GM21367 (cell line): Measurements from ENCODE around the gene ZBTB20.

ENCODE experiments used
- ATAC-seq: cut with Tn5 transposase; IDR thresholded peaks from one replicate; pipeline ENCODE4 v1.9.1; 2021; ENCODE audit not compliant: unreplicated experiment

The ZBTB20 gene

DNA sequence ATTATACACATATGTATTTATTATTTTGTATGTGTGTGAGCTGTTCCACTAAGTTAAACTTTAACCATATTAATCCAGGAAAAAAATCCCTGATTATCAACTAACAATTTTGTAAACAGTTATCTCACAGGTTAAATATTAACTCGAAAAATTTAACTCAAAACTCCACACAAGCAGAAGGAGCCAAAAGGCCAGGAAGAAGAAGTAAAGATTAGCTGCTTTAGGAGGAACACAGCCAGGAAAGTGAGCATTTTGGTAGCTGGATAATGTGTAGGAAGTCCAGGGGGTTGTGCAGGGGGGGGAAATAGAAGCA, 428.2 kb downstream of the ZBTB20 start:
- no peak for ATAC-seq

- no peak for ATAC-seq
These were observed 428.8 kb downstream of the ZBTB20 start for GRCh38 chr3:114718071-114718897.

- ATAC-seq: no peak
These were observed 430.2 kb downstream of the ZBTB20 start for GRCh38 chr3:114716916-114717315.

- no peak for ATAC-seq
These were observed 431.0 kb downstream of the ZBTB20 start for GRCh38 chr3:114716126-114716525.

DNA sequence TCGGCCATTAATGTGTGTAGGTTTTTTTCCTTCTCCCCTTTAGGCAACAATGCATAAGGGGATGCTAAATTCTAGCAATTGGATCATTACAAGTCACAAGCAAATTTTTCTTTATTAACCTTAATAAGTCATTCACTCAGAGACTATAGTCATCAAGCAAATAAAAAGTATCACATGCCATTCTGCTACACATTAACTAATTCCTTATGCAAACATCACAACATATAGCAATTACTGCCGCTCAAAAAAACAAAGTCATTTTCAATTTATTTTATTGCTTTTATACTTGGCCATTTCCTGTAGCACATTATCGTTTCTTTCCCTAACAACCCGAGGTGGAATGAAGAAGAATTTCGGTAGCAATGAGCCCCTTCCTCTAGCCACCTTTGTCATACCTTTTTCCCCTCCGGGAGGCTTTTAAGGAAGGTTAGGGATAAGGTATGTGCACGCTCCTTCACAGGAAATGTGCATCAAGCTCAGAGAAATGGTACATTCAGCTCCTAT, 432.1 kb downstream of the ZBTB20 start:
- ATAC-seq: no peak

DNA sequence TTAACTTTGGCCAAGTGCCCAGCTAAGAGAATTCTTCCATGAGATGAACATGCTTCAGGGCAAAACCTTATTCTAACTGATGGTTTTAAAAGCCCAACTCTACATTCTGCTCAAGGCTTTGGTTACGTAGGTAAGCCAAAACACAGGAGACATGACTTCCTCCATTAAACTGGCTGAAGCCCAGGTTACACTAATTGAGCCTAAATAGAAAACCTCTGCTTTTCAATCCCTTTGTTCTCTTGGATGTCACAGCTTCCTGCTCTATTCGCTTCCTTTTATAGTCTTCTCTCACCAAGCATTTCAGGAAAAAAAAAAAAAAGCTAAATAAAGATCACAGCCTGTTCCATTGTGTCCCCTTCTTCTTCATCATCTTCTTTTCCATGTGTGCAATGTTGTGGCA, 432.9 kb downstream of the ZBTB20 start:
- ATAC-seq: no peak

DNA sequence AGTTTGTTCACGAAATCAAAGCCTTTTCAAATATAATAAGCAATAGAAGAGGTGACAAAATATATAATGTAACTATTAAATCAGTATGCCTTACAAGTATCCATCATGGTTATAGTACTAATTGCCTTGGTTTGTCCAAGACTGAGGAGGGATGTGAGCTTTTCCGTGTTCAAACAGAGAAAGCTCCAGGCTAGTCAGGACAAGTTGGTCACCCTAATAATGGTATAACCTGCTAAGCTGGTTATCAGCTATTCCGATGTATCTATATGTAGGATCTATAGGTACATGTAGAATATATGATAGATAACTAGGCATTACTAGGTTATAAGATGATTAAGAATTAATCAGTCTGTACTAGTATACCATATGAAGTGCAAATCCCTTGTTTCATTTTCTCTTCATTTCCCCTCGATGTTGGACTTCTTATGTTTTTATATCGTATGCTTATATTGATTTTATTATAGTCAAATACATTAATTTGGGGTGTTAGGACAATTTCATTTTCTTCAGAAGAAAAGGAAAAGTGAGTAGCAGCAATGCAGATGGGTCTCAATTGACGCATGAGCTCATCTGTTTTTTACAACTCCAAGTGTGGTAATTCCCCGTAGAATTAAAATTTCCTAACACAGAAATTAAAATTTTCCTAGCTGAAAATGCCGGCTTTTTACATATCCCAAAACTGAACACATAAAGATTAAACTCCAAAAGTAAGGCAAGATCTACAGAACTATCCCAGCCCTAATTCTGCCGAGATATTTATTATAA, 434.2 kb downstream of the ZBTB20 start:
- ATAC-seq: no peak

DNA sequence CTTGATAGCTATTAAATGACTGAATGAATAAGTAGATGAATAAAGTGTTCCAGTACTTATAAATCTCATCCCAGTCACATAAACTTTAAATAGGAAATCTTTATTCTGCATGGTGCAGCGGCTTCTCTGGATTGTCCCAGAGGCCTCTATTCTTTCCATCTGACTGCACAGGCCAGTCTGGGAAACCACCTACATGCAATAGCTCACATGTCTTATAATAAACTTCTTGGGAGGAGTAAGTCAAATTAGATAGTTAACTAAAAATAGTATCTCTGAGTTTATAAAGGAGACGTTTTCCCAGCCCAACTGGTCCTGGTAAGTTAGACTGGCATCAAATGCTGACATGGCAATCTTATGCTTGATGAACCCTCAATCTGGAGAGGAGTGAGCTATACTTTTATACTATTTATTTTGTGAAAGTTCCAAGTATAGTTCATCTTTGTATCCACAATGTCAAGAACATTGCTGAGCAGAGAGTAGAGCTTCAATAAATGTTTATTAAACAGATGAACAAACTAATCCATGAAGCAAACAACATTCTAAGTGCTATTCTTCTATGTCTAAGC, 435.7 kb downstream of the ZBTB20 start:
- ATAC-seq: no peak

DNA sequence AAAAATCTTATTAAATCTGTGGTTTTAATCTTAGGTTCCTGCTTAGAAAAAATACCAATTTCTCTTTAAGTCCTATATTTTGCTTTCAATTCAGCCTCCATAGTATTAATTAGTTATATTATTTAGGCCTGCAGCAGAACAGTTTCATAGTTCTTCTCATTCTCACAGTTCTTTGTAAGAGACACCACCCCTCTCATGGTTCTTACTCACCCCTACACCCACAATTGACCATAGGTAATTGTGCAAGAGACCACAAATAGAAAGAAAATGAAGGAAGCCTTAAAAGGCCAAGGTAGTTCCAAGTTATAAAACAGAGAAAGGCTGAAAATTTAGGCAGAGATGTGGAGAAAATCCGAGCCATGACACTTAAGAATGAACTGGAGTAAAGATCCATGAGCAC, 438.0 kb downstream of the ZBTB20 start:
- ATAC-seq: no peak

DNA sequence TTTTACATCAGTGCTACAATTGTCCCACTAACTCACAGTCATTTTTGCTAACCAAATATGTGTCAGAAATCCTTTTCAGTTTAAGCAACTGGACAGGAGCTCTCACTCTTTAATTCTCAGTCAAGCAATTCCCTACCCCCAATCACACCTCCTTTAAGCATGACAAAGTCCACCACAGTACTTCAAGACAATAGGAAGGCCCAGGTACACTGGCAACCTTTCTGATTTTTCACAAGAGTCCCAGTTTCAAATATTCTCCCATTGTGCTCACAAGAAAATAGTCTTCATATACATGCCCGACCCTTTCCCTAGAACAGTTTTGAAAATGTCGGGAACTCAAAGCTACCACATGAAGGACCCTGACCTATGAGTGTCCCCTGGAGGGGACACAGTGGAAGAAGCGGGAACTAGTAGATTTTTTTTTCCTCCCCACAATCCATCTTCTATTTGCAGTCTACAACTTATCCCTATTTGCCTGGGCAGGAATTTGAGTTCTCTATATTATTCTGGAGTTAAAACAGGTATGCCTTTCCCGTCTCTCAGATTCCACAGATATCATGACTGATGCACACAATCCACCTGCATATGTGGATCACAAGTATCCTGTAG, 439.7 kb downstream of the ZBTB20 start:
- no peak for ATAC-seq

- ATAC-seq: no peak
These were observed 440.4 kb downstream of the ZBTB20 start for GRCh38 chr3:114706591-114707232.

DNA sequence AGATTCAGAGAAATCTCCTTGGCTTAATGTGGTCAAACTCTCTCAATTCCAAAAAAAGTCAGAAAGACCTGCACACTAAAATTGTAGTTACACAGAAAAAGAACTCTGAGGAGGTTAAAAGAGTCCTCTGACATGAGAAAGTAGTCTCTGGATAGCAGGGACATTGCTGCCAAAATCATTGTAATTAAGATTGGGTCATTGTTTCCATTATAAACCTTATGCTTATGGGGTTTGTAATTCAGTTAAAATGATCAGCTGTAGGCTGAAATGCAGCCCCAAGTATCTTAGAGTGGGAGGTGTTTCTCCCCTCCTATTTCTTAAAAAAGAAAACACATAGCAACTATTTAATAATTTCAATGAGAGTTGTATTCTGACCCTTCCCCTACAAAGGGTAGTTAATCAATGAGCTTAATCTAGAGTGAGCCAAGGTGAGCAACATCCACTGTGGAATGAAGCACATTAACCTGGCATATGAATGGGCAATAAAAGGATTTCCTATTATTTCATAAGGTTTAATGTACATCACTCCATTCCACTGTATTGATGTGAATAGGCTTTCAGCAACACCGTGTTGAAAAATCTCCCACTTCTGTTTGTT, 446.4 kb downstream of the ZBTB20 start:
- ATAC-seq: no peak

DNA sequence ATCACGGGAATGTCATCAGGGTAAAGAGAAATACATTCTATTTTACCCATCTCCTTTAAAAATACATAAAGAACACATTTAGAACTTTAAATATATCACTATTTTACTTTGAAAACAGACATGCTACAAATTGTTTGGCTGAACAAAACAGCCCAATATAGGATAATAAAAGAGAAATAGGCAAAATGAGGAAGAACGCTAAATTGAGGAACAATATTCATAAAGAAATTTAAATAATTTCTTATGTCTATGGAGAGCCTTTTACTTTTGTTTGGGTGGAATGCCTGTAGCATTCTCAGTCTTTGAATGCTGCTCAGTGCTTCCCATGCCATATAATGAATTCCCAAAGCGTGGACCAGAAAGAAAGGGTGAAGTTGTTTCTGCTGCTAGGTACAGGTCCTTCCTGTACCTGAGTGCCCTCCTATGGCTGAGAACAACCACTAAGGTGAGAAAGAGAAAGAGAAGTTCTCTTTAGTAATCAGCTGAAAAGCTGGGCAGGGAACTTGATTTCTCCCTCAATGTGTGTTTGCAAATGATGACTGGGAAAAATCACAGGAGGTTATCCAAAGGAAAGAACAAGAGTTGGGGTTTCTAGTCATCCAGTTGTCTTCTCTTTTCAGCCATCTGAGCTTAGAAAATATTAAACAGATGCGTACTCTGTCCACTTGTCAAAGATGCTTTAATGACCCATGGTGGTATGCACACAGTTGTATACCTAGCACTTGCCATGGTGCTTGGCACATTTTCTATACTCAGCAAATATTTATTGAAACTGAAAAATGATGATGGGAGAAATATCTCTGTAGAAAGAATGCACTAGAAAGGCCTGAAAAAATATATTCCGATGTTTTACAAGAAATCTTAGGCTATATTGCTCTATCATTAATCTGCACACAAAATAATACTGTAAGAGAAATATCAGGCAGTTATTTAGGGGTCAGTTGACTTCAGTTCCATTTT, 448.7 kb downstream of the ZBTB20 start:
- ATAC-seq: no peak

- ATAC-seq: no peak
These were observed 449.7 kb downstream of the ZBTB20 start for GRCh38 chr3:114697401-114697800.

DNA sequence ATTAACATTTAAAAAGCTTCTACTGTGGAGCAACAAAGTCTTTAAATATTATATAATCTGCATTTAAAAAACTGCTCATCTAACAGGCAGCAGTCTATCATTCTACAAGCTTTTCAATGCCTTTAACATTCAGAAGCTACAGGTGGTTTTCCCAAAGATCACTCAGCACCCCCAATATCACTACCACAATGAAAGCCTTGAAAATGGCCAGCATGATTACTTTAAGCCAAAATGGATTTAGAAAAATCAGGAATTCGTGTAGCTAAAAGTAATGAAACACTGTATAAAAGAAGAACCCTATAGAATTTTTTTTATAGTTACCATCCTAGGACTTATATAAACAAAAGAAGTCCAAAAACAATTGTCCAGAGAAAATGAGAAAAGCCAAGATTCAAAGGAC, 452.8 kb downstream of the ZBTB20 start:
- ATAC-seq: no peak

DNA sequence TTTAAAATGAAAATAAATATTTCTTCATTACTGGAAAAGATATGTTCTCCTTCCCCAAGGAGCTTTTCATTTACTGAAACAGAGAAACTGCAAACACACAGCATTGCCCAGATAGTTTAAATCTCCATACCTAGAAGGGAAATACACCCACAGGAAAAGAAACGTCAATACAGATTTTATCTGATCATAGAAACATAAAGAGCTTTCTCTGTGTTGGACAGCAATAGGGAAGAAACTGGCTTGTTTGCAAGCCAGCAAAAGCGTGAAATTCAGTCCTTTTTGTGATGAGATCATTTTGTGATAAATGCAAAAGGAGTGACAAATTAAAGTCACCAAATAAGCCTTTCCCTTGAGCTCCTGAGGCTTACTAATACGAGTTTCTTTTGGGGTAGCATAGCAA, 455.2 kb downstream of the ZBTB20 start:
- ATAC-seq: no peak

- no peak for ATAC-seq
These were observed 456.2 kb downstream of the ZBTB20 start for GRCh38 chr3:114690911-114691310.

DNA sequence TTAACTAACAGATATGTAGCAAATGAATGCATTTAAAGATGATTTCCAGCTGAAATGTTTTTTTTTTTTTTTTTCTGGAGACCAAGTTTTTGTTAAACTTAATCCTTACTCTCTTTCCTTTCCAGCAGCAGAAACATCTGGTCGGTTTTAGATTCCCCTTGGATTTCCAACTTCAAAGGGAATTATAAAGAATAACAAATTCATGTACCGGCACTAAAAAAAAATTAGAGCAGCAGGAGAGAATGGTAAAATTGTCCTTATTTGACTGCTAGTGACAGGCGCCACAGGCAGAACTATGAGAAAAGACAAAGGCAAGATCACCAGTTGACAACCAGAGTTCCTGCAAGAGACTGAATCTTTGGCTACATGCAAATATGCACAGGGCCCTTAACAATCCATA, 459.9 kb downstream of the ZBTB20 start:
- no peak for ATAC-seq

GRCh38 chr3:114686621-114687020, 460.5 kb downstream of the ZBTB20 start:
- ATAC-seq: no peak

DNA sequence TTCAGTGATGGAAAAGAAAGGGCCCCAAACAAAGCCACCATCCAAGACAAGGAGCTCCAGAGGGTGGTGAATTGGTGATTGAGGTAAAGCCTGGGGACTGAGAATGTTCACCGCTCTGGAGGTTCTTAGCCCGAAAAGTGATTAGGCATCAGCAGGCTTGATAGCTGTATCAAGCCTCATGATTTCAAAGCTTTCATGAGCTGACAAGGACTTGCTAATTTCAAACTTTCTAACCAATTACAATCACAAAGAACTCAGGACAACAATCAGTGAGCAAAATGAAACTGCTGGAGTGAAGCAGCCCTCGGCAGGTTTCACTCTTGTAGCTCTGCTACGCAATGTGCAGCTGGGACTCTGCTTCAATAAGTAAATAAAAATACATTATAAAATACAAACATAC, 461.9 kb downstream of the ZBTB20 start:
- no peak for ATAC-seq
